T-helper 2 cell treated with Interferon-gamma antibody and Interleukin-4, amounts not matched to agents 5 μg/mL and 100 μg/mL, for 36 hours (primary cell): ENCODE data around the gene CX3CL1.

Experiments used
- DNase-seq: peaks from one replicate; pipeline ENCODE4 v3.0.0; 2021; ENCODE audit warnings: low spot score
- H3K27ac Mint-ChIP-seq: one replicate; pipeline ENCODE4 v1.8.0; 2021; ENCODE audit warnings: mild to moderate bottlenecking, mixed read lengths
- H3K27me3 Mint-ChIP-seq: one replicate; pipeline ENCODE4 v1.8.0; 2021; ENCODE audit warnings: low read depth, mixed read lengths
- H3K36me3 Mint-ChIP-seq: one replicate; pipeline ENCODE4 v1.8.0; 2021; ENCODE audit warnings: low read depth, mixed read lengths
- H3K4me1 Mint-ChIP-seq: one replicate; pipeline ENCODE4 v1.8.0; 2021; ENCODE audit warnings: low read depth, mixed read lengths
- H3K4me3 Mint-ChIP-seq: one replicate; pipeline ENCODE4 v1.8.0; 2022; ENCODE audit warnings: mild to moderate bottlenecking, moderate library complexity, mixed read lengths
- H3K9me3 Mint-ChIP-seq: one replicate; pipeline ENCODE4 v1.8.0; 2021; ENCODE audit warnings: mixed read lengths

Gene CX3CL1

GRCh38 chr16:57347858-57348257, 24.4 kb upstream of the CX3CL1 start:
- no peak for DNase-seq
- peaks cover 43% of the 10 kb centered on the region for H3K27me3 Mint-ChIP-seq
- H3K36me3 Mint-ChIP-seq = no peaks in the 10 kb centered on the region

GRCh38 chr16:57348327-57348726, 24.0 kb upstream of the CX3CL1 start:
- peaks cover 43% of the 10 kb centered on the region for H3K27me3 Mint-ChIP-seq
- H3K4me3 Mint-ChIP-seq = no peak overlapping the region
- no peaks in the 10 kb centered on the region for H3K36me3 Mint-ChIP-seq
- no peaks in the 10 kb centered on the region for H3K9me3 Mint-ChIP-seq
- DNase-seq = no peak
- H3K4me1 Mint-ChIP-seq = peaks cover 8% of the 10 kb centered on the region
- no peak overlapping the region for H3K27ac Mint-ChIP-seq

More at GRCh38 chr16:57347858-57348257, 24.4 kb upstream of the CX3CL1 start:
- H3K9me3 Mint-ChIP-seq = no peaks in the 10 kb centered on the region
- no peak overlapping the region for H3K27ac Mint-ChIP-seq
- no peak overlapping the region for H3K4me3 Mint-ChIP-seq
- H3K4me1 Mint-ChIP-seq = peaks cover 8% of the 10 kb centered on the region

GRCh38 chr16:57349212-57350031, 22.9 kb upstream of the CX3CL1 start:
- no peak for DNase-seq
- H3K27ac Mint-ChIP-seq = no peak overlapping the region
- H3K36me3 Mint-ChIP-seq = no peaks in the 10 kb centered on the region
- peaks cover 42% of the 10 kb centered on the region for H3K27me3 Mint-ChIP-seq
- H3K9me3 Mint-ChIP-seq = no peaks in the 10 kb centered on the region
- no peak overlapping the region for H3K4me3 Mint-ChIP-seq
- H3K4me1 Mint-ChIP-seq = peaks cover 8% of the 10 kb centered on the region

- Mint-ChIP-seq H3K27ac (no peak overlapping the region), H3K4me1 (peaks cover 2% of the 10 kb centered on the region)
- DNase-seq = no peak
These were observed 19.6 kb upstream of the CX3CL1 start for GRCh38 chr16:57352636-57353047.

GRCh38 chr16:57354311-57354710, 18.0 kb upstream of the CX3CL1 start:
- DNase-seq = no peak
- Mint-ChIP-seq H3K36me3 (no peaks in the 10 kb centered on the region), H3K27ac (no peak overlapping the region), H3K27me3 (peaks cover 19% of the 10 kb centered on the region), H3K9me3 (no peaks in the 10 kb centered on the region), H3K4me3 (no peak overlapping the region), H3K4me1 (no peaks in the 10 kb centered on the region)

More at GRCh38 chr16:57352636-57353047, 19.6 kb upstream of the CX3CL1 start:
- H3K9me3 Mint-ChIP-seq = no peaks in the 10 kb centered on the region
- H3K27me3 Mint-ChIP-seq = peaks cover 30% of the 10 kb centered on the region
- no peak overlapping the region for H3K4me3 Mint-ChIP-seq
- H3K36me3 Mint-ChIP-seq = no peaks in the 10 kb centered on the region

- no peak overlapping the region for H3K27ac Mint-ChIP-seq
- H3K9me3 Mint-ChIP-seq = no peaks in the 10 kb centered on the region
- no peak overlapping the region for H3K4me3 Mint-ChIP-seq
- H3K36me3 Mint-ChIP-seq = no peaks in the 10 kb centered on the region
- H3K27me3 Mint-ChIP-seq = peaks cover 12% of the 10 kb centered on the region
- DNase-seq = no peak
- H3K4me1 Mint-ChIP-seq = no peaks in the 10 kb centered on the region
These were observed 16.3 kb upstream of the CX3CL1 start for GRCh38 chr16:57355898-57356414.

GRCh38 chr16:57356547-57356946, 15.7 kb upstream of the CX3CL1 start:
- Mint-ChIP-seq H3K27me3 (peaks cover 12% of the 10 kb centered on the region), H3K9me3 (no peaks in the 10 kb centered on the region), H3K27ac (no peak overlapping the region), H3K36me3 (no peaks in the 10 kb centered on the region), H3K4me1 (no peaks in the 10 kb centered on the region), H3K4me3 (no peak overlapping the region)
- DNase-seq = no peak

- Mint-ChIP-seq H3K4me1 (no peaks in the 10 kb centered on the region), H3K27me3 (peaks cover 7% of the 10 kb centered on the region), H3K27ac (no peak overlapping the region), H3K9me3 (no peaks in the 10 kb centered on the region), H3K36me3 (no peaks in the 10 kb centered on the region), H3K4me3 (no peak overlapping the region)
- no peak for DNase-seq
These were observed 14.8 kb upstream of the CX3CL1 start for GRCh38 chr16:57357330-57358085.

GRCh38 chr16:57358086-57358420, 14.2 kb upstream of the CX3CL1 start:
- Mint-ChIP-seq H3K36me3 (no peaks in the 10 kb centered on the region), H3K27me3 (peaks cover 6% of the 10 kb centered on the region), H3K27ac (no peak overlapping the region), H3K9me3 (no peaks in the 10 kb centered on the region), H3K4me3 (no peak overlapping the region), H3K4me1 (no peaks in the 10 kb centered on the region)
- no peak for DNase-seq

- Mint-ChIP-seq H3K4me3 (no peak within 1 kb of the TSS), H3K4me1 (no peaks in the 10 kb centered on the region), H3K27ac (no peak within 1 kb of the TSS), H3K36me3 (no peaks in the 10 kb centered on the region), H3K9me3 (no peaks in the 10 kb centered on the region), H3K27me3 (peaks cover 3% of the 10 kb centered on the region)
- no peak for DNase-seq
These were observed 13.7 kb upstream of the CX3CL1 start, which contains the start of gene CCL22 for GRCh38 chr16:57358527-57359095. TSS of gene CCL22 (plus strand) at chr16:57358783. CDS start at chr16:57358817, 34 bp downstream.

GRCh38 chr16:57360321-57360935, 11.9 kb upstream of the CX3CL1 start:
- H3K4me1 Mint-ChIP-seq = no peaks in the 10 kb centered on the region
- H3K9me3 Mint-ChIP-seq = no peaks in the 10 kb centered on the region
- DNase-seq = no peak
- H3K27ac Mint-ChIP-seq = no peak overlapping the region
- H3K36me3 Mint-ChIP-seq = no peaks in the 10 kb centered on the region
- H3K4me3 Mint-ChIP-seq = no peak overlapping the region
- peaks cover 5% of the 10 kb centered on the region for H3K27me3 Mint-ChIP-seq

GRCh38 chr16:57361404-57361803, 10.9 kb upstream of the CX3CL1 start:
- no peak for DNase-seq
- Mint-ChIP-seq H3K4me3 (no peak overlapping the region), H3K4me1 (no peaks in the 10 kb centered on the region), H3K27ac (no peak overlapping the region), H3K36me3 (no peaks in the 10 kb centered on the region), H3K27me3 (peaks cover 5% of the 10 kb centered on the region), H3K9me3 (no peaks in the 10 kb centered on the region)

- Mint-ChIP-seq H3K4me3 (no peak overlapping the region), H3K27ac (no peak overlapping the region), H3K36me3 (no peaks in the 10 kb centered on the region), H3K4me1 (no peaks in the 10 kb centered on the region), H3K9me3 (no peaks in the 10 kb centered on the region), H3K27me3 (peaks cover 12% of the 10 kb centered on the region)
- DNase-seq = no peak
These were observed 8.1 kb upstream of the CX3CL1 start for GRCh38 chr16:57364143-57364542.
